Measurements from ENCODE around the gene RNF150.

DNA sequence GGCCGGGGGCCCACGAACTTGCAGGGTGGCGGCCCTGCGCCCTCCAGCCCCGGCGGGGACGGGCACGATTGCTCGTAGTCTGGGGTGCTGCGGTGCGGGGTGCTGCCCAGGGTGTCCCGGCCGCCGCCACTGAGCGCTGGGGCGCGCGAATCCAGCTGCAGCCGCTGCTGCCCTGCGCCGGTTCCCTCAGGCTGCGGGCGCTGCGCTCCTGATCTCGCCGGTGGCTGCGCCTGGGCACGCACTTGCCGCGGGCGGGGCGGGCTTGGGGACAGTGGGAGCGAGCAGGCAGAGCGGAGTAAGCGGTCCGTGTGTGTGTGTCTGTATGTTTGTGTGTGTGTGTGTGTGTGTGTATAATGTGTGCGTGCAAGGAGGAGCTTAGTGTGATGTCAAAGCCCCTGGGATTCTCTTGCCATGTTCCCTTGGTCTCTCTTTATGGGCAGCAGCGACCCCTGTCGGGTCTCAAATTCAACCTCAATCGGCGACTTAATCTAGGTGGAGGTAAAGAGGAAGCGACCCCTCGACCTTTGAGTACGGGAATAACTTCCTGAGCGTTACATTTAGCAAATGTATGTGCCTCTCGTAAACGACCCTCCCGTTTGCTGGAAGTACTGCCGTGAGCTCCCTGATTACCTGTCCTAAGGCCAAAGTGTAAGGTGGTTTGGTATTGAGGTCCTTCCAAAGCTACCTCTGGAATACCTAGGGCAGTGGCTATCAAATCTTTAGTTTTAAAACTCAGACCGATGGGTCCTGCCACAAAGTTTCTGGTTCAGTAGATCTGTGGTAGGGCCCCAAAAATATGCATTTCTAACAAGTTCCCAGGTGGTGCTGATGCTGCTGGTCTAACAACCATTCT lies at the start of gene RNF150:
- TF ChIP-seq POLR2A (IDR thresholded peaks at IDR 0.05) (peak in 1 of 2 donors; percentile 57), CTCF (IDR thresholded peaks at IDR 0.05) (peak; percentile 54 to 96 (median 84))

All from adrenal gland (tissue), 5 donors.